Stomach (tissue), 4 donors: ENCODE measurements around the gene ETV7.

Experiments used
- POLR2A ChIP-seq, 4 donors: fragments of 450-650 bp; IDR thresholded peaks; one replicate each; pipeline ENCODE4 v1.6.1; 2016; ENCODE audit warnings: antibody characterized with exemption in 4 of 4, control low read depth in 2 of 4, mild to moderate bottlenecking in 1 of 4, moderate library complexity in 1 of 4
- POLR2AphosphoS5 ChIP-seq, 3 donors: sonication (generic); formaldehyde crosslinking; IDR thresholded peaks; one replicate each; pipeline ENCODE4 v1.6.1; 2016; ENCODE audit warnings: antibody characterized with exemption in 3 of 3
- TF ChIP-seq, protein P1 (sequence below), 7 experiments: fragments of 450-650 bp in 4 of 7; fragments of 200-600 bp in 3 of 7; sonication (generic) in 3 of 7; IDR thresholded peaks; one replicate each; pipeline ENCODE4 v1.5.1; 2016 to 2019; ENCODE audit warnings: antibody characterized with exemption in 7 of 7, control low read depth in 2 of 7, mild to moderate bottlenecking in 1 of 7

DNA sequence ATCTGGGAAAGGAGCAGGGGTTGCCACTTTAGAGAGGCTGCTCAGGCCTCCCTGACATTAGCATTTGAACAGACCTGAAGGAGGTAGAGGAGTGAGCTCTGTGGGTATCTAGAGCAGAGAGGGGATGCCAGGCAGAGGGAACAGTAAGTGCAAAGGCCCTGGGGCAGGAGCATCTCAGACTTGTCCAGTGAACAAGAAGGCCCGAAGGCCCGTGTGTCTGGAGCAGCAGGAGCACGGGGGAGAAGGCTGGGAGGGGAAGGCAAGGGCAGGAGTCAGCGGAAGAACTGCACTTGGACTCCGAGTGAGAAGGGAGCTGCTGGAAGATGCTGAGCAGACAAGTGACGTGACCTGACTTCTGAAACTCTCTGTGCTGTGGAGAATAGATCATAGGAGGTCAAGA is 15.4 kb downstream of the ETV7 start:
- TF ChIP-seq POLR2AphosphoS5 (IDR thresholded peaks at IDR 0.05) (no peak), POLR2A (IDR thresholded peaks at IDR 0.05) (no peak)
- TF ChIP-seq, protein P1, sequence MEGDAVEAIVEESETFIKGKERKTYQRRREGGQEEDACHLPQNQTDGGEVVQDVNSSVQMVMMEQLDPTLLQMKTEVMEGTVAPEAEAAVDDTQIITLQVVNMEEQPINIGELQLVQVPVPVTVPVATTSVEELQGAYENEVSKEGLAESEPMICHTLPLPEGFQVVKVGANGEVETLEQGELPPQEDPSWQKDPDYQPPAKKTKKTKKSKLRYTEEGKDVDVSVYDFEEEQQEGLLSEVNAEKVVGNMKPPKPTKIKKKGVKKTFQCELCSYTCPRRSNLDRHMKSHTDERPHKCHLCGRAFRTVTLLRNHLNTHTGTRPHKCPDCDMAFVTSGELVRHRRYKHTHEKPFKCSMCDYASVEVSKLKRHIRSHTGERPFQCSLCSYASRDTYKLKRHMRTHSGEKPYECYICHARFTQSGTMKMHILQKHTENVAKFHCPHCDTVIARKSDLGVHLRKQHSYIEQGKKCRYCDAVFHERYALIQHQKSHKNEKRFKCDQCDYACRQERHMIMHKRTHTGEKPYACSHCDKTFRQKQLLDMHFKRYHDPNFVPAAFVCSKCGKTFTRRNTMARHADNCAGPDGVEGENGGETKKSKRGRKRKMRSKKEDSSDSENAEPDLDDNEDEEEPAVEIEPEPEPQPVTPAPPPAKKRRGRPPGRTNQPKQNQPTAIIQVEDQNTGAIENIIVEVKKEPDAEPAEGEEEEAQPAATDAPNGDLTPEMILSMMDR (IDR thresholded peaks at IDR 0.05): no peak
